ENCODE results near the gene NINJ1.
A peak's percentile ranks its signal among the peaks of the same experiment; 100 is the strongest.

The NINJ1 gene

GRCh38 chr9:93086447-93087224, 47.4 kb downstream of the NINJ1 start:
- DNase-seq = no peak

GRCh38 chr9:93085676-93086075, 48.4 kb downstream of the NINJ1 start:
- DNase-seq = no peak

GRCh38 chr9:93084471-93084881, 49.6 kb downstream of the NINJ1 start:
- no peak for DNase-seq

GRCh38 chr9:93083592-93084470, 50.2 kb downstream of the NINJ1 start:
- peak; percentile 73 for DNase-seq

GRCh38 chr9:93082841-93083411, 51.1 kb downstream of the NINJ1 start:
- DNase-seq = no peak

- DNase-seq = no peak
Measured at GRCh38 chr9:93081931-93082330, 52.1 kb downstream of the NINJ1 start.

- DNase-seq = no peak
Measured at GRCh38 chr9:93081081-93081529, 52.9 kb downstream of the NINJ1 start.

GRCh38 chr9:93080406-93080805, 53.6 kb downstream of the NINJ1 start:
- DNase-seq = no peak

GRCh38 chr9:93079371-93079770, 54.7 kb downstream of the NINJ1 start:
- no peak for DNase-seq

GRCh38 chr9:93077811-93078210, 56.2 kb downstream of the NINJ1 start:
- no peak for DNase-seq

GRCh38 chr9:93077367-93077766, 56.7 kb downstream of the NINJ1 start:
- no peak for DNase-seq

GRCh38 chr9:93076792-93077128, 57.3 kb downstream of the NINJ1 start:
- DNase-seq = no peak

- no peak for DNase-seq
Measured at GRCh38 chr9:93076101-93076791, 57.8 kb downstream of the NINJ1 start.

GRCh38 chr9:93072383-93072795, 61.7 kb downstream of the NINJ1 start:
- no peak for DNase-seq

Measured in activated CD4-positive, alpha-beta T cell treated with anti-CD3 and anti-CD28 coated beads, Interleukin-2, Interleukin-6, amounts not matched to agents 100 ng/mL and 50 ng/mL, durations not matched to agents 16 hours and 8 hours (primary cell).